IPS-20b (cell line): ENCODE data around the gene SYT3.
"Not testable (repeated sequence)": the region's sequence is repeated elsewhere in the genome, so short reads cannot be mapped to it uniquely, and the experiment has no call there.

Experiments used
- H3K27ac ChIP-seq: one replicate; pipeline ENCODE4 v1.5.1; 2013; ENCODE audit warnings: low read length
- H3K27me3 ChIP-seq: 2 replicates; pipeline ENCODE4 v1.6.1; 2013; ENCODE audit warnings: mild to moderate bottlenecking, low read length, inconsistent platforms; ENCODE audit not compliant: insufficient read depth
- H3K36me3 ChIP-seq: 2 replicates; pipeline ENCODE4 v1.6.1; 2013; ENCODE audit warnings: low read depth, mild to moderate bottlenecking, inconsistent platforms, low read length, moderate library complexity; ENCODE audit not compliant: insufficient read depth
- H3K4me1 ChIP-seq: 2 replicates; pipeline ENCODE4 v1.6.1; 2013; ENCODE audit warnings: mild to moderate bottlenecking, control low read depth, inconsistent platforms, low read length, moderate library complexity; ENCODE audit not compliant: insufficient read depth
- H3K4me3 ChIP-seq: 2 replicates; pipeline ENCODE4 v1.5.1; 2013; ENCODE audit warnings: mild to moderate bottlenecking, low read length, inconsistent platforms
- H3K9ac ChIP-seq: 2 replicates; pipeline ENCODE4 v1.6.1; 2013; ENCODE audit warnings: low read depth, mild to moderate bottlenecking, inconsistent platforms, low read length, moderate library complexity
- H3K9me3 ChIP-seq: 2 replicates; pipeline ENCODE4 v1.6.1; 2013; ENCODE audit warnings: mild to moderate bottlenecking, low read depth, low read length, inconsistent platforms; ENCODE audit not compliant: insufficient read depth

Gene SYT3

DNA sequence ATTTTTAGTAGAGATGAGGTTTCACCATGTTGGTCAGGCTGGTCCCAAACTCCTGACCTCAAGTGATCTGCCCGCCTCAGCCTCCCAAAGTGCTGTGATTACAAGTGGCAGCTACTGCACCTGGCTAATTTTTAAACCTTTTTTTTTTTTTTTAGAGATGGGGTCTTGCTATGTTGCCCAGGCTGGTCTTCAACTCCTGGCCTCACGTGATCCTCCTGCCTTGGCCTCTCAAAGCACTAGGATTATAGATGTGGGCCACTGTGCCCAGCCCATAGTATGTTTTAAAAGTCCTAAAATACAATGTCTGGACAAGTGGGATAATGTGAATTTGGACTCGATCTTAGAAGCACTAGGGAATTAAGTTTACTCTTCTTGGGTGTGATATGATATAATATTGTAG lies 62.9 kb downstream of the SYT3 start:
- H3K27ac ChIP-seq, H3K27me3 ChIP-seq, H3K4me3 ChIP-seq, H3K4me1 ChIP-seq, H3K9ac ChIP-seq, H3K36me3 ChIP-seq: not testable (repeated sequence)
- peaks cover 29% of the 10 kb centered on the region; the same call in 1 of the 2 replicates for H3K9me3 ChIP-seq

GRCh38 chr19:50573741-50574461 lies 65.8 kb downstream of the SYT3 start:
- no peak overlapping the region for H3K27ac ChIP-seq
- no peak overlapping the region for H3K4me3 ChIP-seq
- H3K9ac ChIP-seq: no peak overlapping the region
- H3K4me1 ChIP-seq: no peaks in the 10 kb centered on the region
- peaks cover 45% of the 10 kb centered on the region; the same call in 1 of the 2 replicates for H3K9me3 ChIP-seq
- H3K36me3 ChIP-seq: no peaks in the 10 kb centered on the region
- peaks cover 12% of the 10 kb centered on the region for H3K27me3 ChIP-seq
